GM18498 (cell line): ENCODE results near the gene GABRB1.

Experiments used
- ATAC-seq: cut with Tn5 transposase; IDR thresholded peaks from one replicate; pipeline ENCODE4 v1.9.1; 2021; ENCODE audit warnings: mild to moderate bottlenecking, moderate library complexity; ENCODE audit not compliant: unreplicated experiment

The GABRB1 gene

GRCh38 chr4:47381172-47381571, 349.8 kb downstream of the GABRB1 start:
- ATAC-seq = no peak

- ATAC-seq = no peak
Observed at GRCh38 chr4:47382846-47383360, 351.5 kb downstream of the GABRB1 start.

GRCh38 chr4:47383829-47384427, 352.6 kb downstream of the GABRB1 start:
- no peak for ATAC-seq

- ATAC-seq = no peak
Observed at GRCh38 chr4:47386146-47386545, 354.8 kb downstream of the GABRB1 start.

GRCh38 chr4:47386561-47387235, 355.3 kb downstream of the GABRB1 start:
- no peak for ATAC-seq

GRCh38 chr4:47390428-47391125, 359.2 kb downstream of the GABRB1 start:
- no peak for ATAC-seq

GRCh38 chr4:47391256-47391655, 359.9 kb downstream of the GABRB1 start:
- peak; percentile 62 for ATAC-seq

- ATAC-seq = no peak
Observed at GRCh38 chr4:47406408-47406807, 375.0 kb downstream of the GABRB1 start.

- no peak for ATAC-seq
Observed at GRCh38 chr4:47410271-47410670, 378.9 kb downstream of the GABRB1 start.

- no peak for ATAC-seq
Observed at GRCh38 chr4:47413521-47413920, 382.2 kb downstream of the GABRB1 start.

GRCh38 chr4:47415719-47416118, 384.4 kb downstream of the GABRB1 start:
- ATAC-seq = no peak

GRCh38 chr4:47418147-47418546, 386.8 kb downstream of the GABRB1 start:
- no peak for ATAC-seq

GRCh38 chr4:47419296-47419695, 387.9 kb downstream of the GABRB1 start:
- no peak for ATAC-seq

GRCh38 chr4:47425628-47426027, 394.3 kb downstream of the GABRB1 start:
- ATAC-seq = no peak

- no peak for ATAC-seq
Observed at GRCh38 chr4:47427935-47428334, 396.6 kb downstream of the GABRB1 start.

GRCh38 chr4:47432749-47433148, 401.4 kb downstream of the GABRB1 start:
- no peak for ATAC-seq

- ATAC-seq = no peak
Observed at GRCh38 chr4:47434931-47435330, 403.6 kb downstream of the GABRB1 start.

- ATAC-seq = peak; percentile 89
Observed at GRCh38 chr4:47442980-47443379, 411.6 kb downstream of the GABRB1 start.

- ATAC-seq = no peak
Observed at GRCh38 chr4:47444031-47444430, 412.7 kb downstream of the GABRB1 start.

- ATAC-seq = no peak
Observed at GRCh38 chr4:47451657-47452056, 420.3 kb downstream of the GABRB1 start.

- ATAC-seq = peak; percentile 27
Observed at GRCh38 chr4:47462799-47463234, 431.4 kb downstream of the GABRB1 start.
